Erythroblast (primary cell): Measurements from ENCODE around the gene UNC93A.
"Not testable (repeated sequence)": the region's sequence is repeated elsewhere in the genome, so short reads cannot be mapped to it uniquely, and the experiment has no call there.

Source experiments
- DNase-seq, 2 experiments: peaks; one replicate each; lab custom pipeline; 2025; lab: John Stamatoyannopoulos, UW
- GATA1 ChIP-seq: IDR thresholded peaks from 2 replicates; pipeline ENCODE4 v1.6.1; 2011; ENCODE audit warnings: low read depth, mild to moderate bottlenecking, control low read depth, low read length, moderate library complexity
- POLR2A ChIP-seq: IDR thresholded peaks from 2 replicates; pipeline ENCODE4 v1.6.1; 2011; ENCODE audit warnings: mild to moderate bottlenecking, low read length

UNC93A gene

DNA sequence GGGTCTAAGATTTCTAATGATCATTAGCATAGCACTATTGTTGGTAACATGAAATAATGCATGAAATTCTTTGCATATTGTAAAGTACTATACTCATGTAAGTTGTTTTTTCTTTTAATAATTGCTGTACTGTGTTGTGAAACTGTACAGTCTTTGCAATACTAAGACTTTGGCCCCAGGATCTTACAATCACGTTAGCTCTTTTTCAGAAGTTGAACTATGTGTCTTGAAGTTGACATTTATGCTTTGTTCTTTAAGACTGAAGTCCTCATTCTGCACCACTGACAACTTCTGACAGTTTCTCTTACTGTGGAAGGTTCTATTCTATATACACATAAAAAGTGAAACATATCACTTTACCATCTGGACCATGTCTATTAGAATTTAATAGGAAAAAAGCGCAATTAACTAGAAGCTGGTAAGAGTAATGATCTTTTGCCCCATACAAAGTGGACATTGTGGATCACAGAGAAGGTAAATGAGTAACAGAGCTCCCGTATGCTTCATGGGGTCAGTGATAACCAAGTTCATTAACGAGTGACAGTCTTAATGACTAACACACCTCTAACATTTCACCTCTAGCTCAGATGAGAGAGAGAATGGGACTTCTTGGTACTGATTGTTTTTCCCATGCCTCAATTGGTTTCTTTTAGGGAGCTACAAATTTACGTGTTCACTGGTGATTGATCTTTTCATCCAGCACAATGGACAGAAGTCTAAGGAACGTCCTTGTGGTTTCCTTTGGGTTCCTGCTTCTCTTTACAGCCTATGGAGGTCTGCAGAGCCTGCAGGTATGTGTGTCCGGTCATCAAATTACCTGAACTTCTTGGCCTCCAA is at the start of gene UNC93A:
Gene UNC93A, plus strand, starts transcription at position 530 of the 837 bp plus-strand sequence. Its CDS starts 175 bp downstream, at position 705.
- TF ChIP-seq POLR2A: no peak
- no peak for TF ChIP-seq GATA1
- DNase-seq: no peak

DNA sequence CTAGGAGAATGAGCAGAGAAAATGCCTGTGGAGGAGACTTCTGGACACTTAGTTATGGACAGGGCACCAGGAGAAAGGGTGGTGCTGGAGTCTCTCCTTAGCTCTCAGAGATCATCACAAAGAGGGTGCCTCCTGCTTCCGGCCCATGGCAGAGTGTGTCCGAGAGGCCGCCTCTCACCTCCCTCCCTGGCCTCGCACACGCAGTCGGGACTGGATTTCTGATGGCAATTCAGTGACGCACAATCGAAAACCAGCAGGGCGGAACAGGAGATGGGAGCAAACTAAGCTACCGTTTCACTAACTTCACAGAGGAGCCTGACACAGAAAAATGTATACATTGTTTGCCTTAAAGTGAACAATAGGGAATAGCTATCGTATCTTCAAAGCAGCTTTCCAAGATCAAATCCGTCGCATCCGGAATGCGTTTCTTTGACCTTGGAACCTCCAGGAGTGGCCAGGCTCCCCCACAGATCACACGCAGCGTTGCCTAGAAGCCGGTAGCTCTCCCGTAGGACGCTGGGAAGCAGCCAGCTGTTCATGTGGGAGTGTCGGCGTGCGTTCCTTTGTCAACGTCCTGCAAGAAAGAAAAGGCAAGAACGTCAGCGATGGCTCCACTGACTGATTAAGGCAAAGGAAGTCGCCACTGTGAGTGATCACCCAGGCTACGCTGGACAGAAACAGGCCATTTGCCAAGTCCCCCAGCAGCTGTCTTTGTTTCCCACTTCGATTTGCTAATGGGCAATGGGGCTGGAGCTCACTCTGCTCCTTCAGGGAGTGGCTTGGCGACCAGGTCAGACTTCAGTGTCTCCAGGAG is 49.6 kb upstream of the UNC93A start:
- DNase-seq: peak in 1 of 2 experiments; percentile 20

DNA sequence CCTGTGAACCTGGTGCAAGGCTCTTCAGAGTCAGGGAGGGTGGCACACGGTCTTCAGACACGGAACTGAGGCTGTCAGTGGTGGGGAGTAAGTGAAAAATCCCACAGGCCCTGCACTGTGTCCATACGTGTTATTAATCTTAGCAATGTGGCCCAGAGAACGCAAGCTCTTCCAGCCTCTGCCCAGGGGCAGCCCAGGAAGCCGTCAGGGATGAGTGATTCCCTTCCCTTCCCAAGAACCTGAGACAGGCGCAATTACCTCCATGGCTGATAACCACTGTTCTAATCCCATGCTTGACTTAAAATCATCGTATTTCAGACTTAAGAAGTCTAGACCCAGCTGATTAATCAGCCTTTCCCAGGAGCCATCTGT is 49.0 kb upstream of the UNC93A start:
- not testable (repeated sequence) for DNase-seq

DNA sequence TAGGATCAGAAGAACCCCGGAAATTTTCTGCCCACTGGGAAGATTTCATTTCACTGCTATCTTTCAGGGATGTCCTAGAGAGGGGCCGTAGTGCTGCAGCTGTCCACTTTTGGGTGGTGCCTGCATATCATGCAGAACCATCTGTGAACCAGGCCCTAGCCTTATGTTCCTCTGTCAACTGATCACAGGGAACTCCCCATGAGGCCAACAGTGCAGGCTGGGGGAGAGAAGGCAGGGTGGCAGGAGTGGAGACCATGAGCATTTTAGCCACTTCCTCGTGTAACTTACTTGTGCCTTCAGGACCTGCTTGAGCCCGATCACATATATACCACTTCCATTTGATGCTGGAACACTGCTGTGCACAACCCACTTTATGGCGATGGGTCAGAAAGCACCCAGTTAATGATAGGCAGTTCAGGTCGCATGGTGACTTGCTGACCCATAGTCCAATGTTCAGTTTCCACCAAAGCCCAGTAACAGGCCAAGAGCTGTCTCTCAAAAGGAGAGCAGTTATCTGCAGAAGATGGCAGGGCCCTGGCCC is 48.5 kb upstream of the UNC93A start:
- peak; percentile 84 to 95 for DNase-seq

GRCh38 chr6:167244064-167244960 is 46.8 kb upstream of the UNC93A start:
- DNase-seq: no peak
- TF ChIP-seq POLR2A: no peak
- no peak for TF ChIP-seq GATA1

DNA sequence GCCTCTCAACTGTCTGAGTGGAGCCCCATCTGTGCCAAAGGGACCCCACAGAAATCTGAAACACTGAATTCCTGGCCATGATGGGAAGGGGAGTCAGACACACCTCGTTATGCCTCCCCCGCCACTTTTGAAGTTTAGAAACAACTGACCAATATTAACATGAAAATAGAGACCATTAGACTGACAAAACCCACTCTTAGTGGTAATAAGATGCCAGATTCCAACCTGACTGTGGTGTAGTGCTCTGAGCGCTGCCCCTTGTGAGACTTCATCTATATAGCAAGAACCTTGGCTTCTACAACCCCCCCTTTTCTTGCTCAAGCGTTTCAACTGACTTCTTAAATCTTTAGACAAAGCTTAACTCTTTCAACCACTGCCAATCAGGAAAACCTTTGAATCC is 46.1 kb upstream of the UNC93A start:
- DNase-seq: no peak
- TF ChIP-seq POLR2A (no peak), GATA1 (no peak)

GRCh38 chr6:167245591-167245990 is 45.5 kb upstream of the UNC93A start:
- no peak for TF ChIP-seq GATA1
- TF ChIP-seq POLR2A: no peak
- DNase-seq: no peak

DNA sequence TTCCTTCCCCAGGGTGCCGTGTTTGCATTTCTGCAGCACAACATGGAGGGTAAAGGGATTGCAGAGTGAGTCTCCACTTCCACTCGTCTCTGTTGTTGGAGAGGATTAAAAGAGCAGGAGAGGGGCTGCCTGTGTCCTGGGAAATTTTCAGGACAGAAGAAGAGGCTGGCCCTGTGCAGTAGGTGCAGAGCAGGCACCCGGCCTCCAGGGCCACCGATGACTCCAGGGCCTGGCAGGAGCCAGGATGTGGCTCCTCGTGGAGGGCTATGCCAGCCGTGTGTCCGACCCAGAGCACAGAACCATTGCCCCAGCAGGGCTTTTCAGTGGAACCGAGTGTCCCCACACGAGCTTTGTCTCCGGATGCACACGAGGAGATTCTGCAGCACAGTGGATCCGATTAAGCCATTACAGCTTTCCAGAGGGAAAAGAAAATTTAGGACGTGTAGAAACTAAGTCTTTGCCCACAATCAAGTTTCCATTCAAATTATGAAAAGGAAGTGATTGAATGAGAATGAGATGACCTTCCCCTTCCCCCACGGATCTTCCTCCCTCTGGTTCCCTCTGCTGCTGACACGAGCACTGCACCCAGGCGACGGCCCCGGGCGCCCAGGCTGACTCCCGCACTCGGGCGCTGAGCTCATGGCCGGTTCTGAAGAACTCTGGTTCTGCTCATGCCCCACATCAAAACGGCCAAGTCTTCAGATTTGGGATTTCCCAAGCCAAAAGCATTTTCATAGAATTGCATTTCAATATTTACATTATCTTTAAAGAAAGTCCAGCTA is 43.1 kb upstream of the UNC93A start:
- DNase-seq: no peak
- TF ChIP-seq GATA1 (no peak), POLR2A (no peak)

- DNase-seq: not testable (repeated sequence)
Measured at GRCh38 chr6:167248878-167249455, 42.1 kb upstream of the UNC93A start.

- DNase-seq: no peak
- no peak for TF ChIP-seq GATA1
- no peak for TF ChIP-seq POLR2A
Measured at GRCh38 chr6:167252271-167252670, 38.8 kb upstream of the UNC93A start.

DNA sequence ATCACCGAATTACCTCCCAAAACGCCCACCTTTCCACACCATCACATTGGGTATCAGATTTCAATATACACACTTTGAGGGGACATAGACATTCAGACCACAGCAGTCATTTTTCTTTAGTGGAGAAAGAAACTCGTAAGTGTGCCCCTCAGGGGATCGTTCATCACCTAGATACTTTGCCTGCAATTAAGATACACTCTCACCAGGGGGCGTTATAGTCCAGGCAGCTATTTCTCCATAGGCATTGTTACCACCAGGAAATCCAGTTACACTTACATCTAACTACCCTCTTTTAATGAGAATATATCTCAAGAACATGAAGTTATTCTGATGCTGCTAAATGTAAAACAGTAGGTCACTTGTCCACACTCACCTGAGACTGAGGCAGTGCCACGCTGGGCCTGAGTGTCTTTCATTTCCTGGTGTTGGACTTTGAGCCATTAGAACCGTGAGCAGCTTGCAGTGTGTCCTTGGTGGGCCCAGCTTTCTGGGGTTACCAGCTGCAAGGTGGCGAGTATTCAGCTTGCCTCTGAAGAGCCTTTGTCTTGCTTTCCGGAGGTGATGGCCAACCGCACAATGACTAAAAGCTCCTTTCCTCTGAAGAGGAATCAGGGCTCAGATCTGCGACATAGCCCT is 35.1 kb upstream of the UNC93A start:
- no peak for TF ChIP-seq GATA1

DNA sequence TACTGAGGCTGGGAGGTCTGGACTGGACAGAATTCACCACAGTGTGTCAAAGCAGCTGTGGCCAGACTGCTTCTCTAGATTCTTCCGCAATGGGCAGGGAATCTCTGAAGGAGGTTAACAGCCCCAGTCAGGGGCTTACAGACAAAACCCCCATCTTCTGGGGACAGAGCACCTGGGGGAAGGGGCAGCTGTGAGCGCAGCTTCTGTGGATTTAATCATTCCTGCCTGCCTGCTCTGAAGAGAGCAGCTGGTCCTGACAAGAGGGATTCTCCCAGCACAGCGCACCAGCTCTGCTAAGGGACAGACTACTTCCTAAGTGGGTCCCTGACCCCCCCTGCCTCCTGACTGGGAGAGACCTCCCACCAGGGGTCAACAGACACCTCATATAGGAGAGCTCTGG is 32.5 kb upstream of the UNC93A start:
- no peak for DNase-seq
- TF ChIP-seq GATA1: no peak
- TF ChIP-seq POLR2A: no peak

More for the DNA sequence above, 35.1 kb upstream of the UNC93A start:
- no peak for DNase-seq

- DNase-seq: not testable (repeated sequence)
Measured at GRCh38 chr6:167266057-167266829, 24.9 kb upstream of the UNC93A start.
